Measurements from ENCODE around the gene FYN. TPM values are rescaled to one million over a fixed set of nuclear protein-coding genes. Genes with fewer than 3 reads are reported as not detected.
A peak's percentile ranks its signal among the peaks of the same experiment; 100 is the strongest.

Gene FYN
- total RNA-seq, 1 experiment from 2014 or later, result 13.9 TPM

- DNase-seq (ENCODE audit: low spot score), result no peak
These were observed 40.3 kb downstream of the FYN start for GRCh38 chr6:111832833-111833418.

GRCh38 chr6:111831408-111831807 is 41.8 kb downstream of the FYN start:
- DNase-seq (ENCODE audit: low spot score), result no peak

GRCh38 chr6:111829998-111830397 is 43.3 kb downstream of the FYN start:
- no peak for DNase-seq (ENCODE audit: low spot score)

- no peak for DNase-seq (ENCODE audit: low spot score)
These were observed 43.7 kb downstream of the FYN start for GRCh38 chr6:111829581-111829980.

GRCh38 chr6:111828809-111829208 is 44.4 kb downstream of the FYN start:
- DNase-seq (ENCODE audit: low spot score), result no peak

- DNase-seq (ENCODE audit: low spot score), result no peak
These were observed 47.7 kb downstream of the FYN start for GRCh38 chr6:111825439-111826086.

GRCh38 chr6:111824608-111825337 is 48.5 kb downstream of the FYN start:
- no peak for DNase-seq (ENCODE audit: low spot score)

GRCh38 chr6:111823831-111824607 is 49.2 kb downstream of the FYN start:
- peak; percentile 10 for DNase-seq (ENCODE audit: low spot score)

- DNase-seq (ENCODE audit: low spot score), result no peak
These were observed 50.2 kb downstream of the FYN start for GRCh38 chr6:111823012-111823411.

- no peak for DNase-seq (ENCODE audit: low spot score)
These were observed 53.8 kb downstream of the FYN start for GRCh38 chr6:111819458-111819857.

- DNase-seq (ENCODE audit: low spot score), result no peak
These were observed 54.6 kb downstream of the FYN start for GRCh38 chr6:111818539-111819226.

GRCh38 chr6:111817451-111818120 is 55.7 kb downstream of the FYN start:
- DNase-seq (ENCODE audit: low spot score), result no peak

GRCh38 chr6:111813677-111814310 is 59.5 kb downstream of the FYN start:
- DNase-seq (ENCODE audit: low spot score), result no peak

GRCh38 chr6:111813237-111813636 is 60.0 kb downstream of the FYN start:
- DNase-seq (ENCODE audit: low spot score), result no peak

GRCh38 chr6:111812060-111813038 is 60.9 kb downstream of the FYN start:
- DNase-seq (ENCODE audit: low spot score), result no peak

- no peak for DNase-seq (ENCODE audit: low spot score)
These were observed 62.7 kb downstream of the FYN start for GRCh38 chr6:111810294-111811131.

GRCh38 chr6:111809766-111810165 is 63.5 kb downstream of the FYN start:
- no peak for DNase-seq (ENCODE audit: low spot score)

GRCh38 chr6:111809264-111809663 is 64.0 kb downstream of the FYN start:
- DNase-seq (ENCODE audit: low spot score), result no peak
